Measurements from ENCODE around the gene DNAJC3. TPM values are rescaled to one million over a fixed set of nuclear protein-coding genes. Genes with fewer than 3 reads are reported as not detected.
"Not testable (repeated sequence)": the region's sequence is repeated elsewhere in the genome, so short reads cannot be mapped to it uniquely, and the experiment has no call there.

Gene DNAJC3
- total RNA-seq, 1 donor from 2014 or later: 32.6 TPM

GRCh38 chr13:95676105-95676761, 706 bp upstream of the DNAJC3 start:
- no peak for DNase-seq

DNA sequence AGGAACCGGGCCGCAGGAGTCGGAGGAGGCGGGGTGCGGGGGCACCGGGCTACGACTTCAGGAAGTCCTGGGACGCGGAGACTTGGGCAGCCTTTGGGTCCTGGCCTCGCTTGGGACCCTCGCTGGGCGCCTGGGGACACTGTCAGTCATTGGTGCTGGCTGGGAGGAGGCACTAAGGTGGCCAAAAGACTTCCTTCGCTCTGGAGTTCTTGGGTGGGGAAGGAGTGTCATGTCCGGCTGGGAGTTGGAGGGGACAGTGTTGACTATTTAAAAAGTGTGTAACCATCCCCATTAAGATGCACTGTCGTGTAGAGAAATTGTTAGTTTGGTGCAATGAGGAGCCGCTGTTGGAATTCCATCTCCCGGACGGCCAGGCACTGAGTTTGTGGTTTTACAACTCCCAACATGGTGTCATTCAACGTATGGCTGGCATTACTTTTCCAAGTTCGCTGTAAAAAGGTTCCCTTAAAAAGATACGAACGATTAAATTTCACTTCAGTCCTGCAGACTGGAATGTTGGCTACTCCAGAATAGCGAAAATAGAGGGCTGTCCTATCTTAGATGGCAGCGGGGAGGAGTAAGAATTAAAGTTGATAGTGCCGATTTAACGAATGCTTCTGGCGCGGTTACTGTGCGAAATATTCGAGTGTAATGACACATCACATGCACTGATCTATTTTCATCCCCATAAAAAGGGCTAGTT, 776 bp downstream of the DNAJC3 start:
- DNase-seq: no peak

GRCh38 chr13:95678967-95679366, 2.0 kb downstream of the DNAJC3 start:
- no peak for DNase-seq

GRCh38 chr13:95679722-95680121, 2.8 kb downstream of the DNAJC3 start:
- DNase-seq: no peak

GRCh38 chr13:95684418-95684817, 7.5 kb downstream of the DNAJC3 start:
- DNase-seq: no peak

DNA sequence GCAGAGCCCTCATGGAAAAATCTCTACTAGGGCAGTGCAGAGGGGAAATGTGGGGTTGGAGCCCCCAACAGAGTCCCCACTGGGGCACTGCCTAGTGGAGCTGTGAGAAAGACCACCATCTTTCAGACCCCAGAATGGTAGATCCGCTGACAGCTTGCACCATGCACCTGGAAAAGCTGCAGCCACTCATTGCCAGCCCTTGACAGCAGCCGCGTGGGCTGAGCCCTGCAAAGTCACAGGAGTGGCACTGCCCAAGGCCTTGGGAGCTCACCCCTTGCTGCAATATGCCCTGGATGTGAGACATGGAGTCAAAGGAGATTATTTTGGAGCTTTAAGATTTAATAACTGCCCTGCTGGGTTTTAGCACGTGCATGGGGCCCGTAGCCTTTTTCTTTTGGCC, 8.0 kb downstream of the DNAJC3 start:
- DNase-seq: not testable (repeated sequence)

DNA sequence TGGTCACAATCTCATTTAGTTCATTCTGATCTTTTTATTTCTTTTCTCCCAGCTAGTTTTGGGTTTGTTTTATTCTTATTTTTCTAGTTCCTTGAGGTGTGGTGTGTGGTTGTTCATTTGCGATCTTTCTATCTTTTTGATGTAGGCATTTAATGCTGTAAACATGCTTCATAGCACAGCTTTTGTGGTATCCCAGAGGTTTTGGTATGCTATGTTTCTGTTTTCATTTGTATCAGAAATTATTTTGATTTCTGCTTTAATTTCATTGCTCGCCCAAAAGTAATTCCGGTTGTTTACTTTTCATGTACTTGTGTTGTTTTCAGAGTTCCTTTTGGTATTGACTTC, 12.6 kb downstream of the DNAJC3 start:
- no peak for DNase-seq

DNA sequence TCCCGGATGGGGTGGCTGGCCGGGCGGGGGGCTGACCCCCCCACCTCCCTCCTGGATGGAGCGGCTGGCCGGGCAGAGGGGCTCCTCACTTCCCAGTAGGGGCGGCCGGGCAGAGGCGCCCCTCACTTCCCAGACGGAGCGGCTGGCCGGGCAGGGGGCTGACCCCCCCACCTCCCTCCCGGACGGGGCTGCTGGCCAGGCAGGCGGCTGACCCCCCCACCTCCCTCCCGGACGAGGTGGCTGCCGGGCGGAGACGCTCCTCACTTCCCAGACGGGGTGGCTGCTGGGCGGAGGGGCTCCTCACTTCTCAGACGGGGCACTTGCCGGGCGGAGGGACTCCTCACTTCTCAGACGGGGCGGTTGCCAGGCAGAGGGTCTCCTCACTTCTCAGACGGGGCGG, 14.0 kb downstream of the DNAJC3 start:
- DNase-seq: not testable (repeated sequence)

DNA sequence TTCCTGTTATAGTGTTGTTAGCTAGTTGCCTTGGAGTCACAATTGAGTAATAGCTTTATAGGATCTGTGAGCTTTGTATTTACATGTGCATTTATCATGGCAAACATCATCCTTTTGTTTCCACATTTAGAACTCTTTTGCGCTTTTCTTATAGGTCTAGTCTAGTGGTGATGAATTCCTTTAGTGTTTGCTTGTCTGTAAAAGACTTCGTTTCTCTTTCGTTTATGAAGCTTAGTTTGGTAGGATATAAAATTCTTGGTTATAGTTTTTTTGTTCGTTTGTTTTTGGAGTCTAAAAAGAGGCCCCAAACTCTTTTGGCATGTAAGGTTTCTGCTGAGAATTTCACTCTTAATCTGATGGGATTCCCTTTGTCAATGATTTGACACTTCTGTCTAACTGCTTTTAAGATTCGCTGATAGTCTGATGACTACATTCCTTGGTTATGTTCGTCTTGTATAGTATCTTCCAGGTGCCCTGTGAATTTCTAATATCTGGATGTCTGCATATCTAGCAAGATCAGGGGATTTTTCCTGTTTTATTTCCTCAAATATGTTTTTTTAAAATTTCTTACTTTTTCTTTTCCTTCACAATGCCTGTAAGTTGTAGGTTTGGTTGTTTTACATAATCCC, 20.2 kb downstream of the DNAJC3 start:
- DNase-seq: no peak

GRCh38 chr13:95698047-95698749, 21.3 kb downstream of the DNAJC3 start:
- DNase-seq: no peak

GRCh38 chr13:95703576-95703975, 26.6 kb downstream of the DNAJC3 start:
- DNase-seq: no peak

DNA sequence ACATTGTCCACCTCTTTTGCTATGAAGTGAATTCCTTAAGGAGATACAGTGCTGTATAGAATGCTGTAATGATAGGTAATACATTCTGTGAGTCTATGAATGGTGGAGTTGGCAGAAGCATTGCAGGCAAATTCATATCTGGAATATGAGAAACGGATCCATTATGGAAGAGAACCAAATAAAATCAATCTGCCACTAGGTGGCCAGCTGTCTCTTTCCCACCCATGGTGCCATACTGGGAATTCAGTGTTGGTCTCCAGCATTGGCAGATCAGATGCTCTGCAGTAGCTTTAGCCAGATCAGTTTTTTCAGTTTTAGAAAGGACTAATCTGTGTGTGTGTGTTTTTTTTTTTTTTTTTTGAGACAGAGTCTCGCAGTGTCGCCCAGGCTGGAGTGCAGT, 27.6 kb downstream of the DNAJC3 start:
- DNase-seq: no peak

DNA sequence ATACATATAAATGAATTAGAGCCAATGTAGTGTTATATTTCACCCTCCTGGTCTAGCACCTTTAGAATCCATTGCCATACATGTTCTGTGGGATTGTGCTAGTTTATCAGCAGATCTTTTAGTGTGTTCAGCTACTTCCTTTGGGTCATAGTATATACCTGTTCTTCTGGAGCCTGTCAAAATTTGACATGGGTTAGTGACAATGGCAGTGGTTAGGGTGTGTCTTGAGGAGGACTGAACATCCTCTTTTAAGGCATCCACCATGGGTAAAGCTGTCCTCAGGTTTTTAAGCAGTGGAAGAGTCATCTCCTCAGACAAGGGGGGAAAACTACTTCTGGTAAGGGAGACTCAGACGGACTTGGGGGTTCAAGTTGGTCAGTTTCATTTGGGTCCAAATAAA, 29.4 kb downstream of the DNAJC3 start:
- no peak for DNase-seq

DNA sequence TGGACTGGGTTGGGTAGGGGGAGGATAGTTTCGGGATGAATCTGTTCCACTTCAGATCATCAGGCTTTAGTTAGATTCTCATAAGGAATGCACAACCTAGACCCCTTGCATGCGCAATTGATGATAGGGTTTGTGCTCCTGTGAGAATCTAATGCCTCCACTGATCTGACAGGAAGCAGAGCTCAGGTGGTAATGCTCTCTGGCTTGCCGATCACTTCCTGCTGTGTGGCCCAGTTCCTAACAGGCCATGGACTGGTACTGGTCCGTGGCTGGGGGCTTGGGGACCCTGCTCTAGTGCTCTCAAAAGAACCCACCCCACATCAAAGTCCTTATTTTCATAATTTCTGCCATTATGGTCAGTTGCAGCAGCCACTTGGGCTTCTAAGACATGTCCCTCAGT, 30.1 kb downstream of the DNAJC3 start:
- no peak for DNase-seq

- no peak for DNase-seq
Observed at GRCh38 chr13:95707442-95708390, 30.8 kb downstream of the DNAJC3 start.

- no peak for DNase-seq
Observed at GRCh38 chr13:95708391-95708774, 31.4 kb downstream of the DNAJC3 start.

GRCh38 chr13:95708811-95709500, 32.0 kb downstream of the DNAJC3 start:
- no peak for DNase-seq

DNA sequence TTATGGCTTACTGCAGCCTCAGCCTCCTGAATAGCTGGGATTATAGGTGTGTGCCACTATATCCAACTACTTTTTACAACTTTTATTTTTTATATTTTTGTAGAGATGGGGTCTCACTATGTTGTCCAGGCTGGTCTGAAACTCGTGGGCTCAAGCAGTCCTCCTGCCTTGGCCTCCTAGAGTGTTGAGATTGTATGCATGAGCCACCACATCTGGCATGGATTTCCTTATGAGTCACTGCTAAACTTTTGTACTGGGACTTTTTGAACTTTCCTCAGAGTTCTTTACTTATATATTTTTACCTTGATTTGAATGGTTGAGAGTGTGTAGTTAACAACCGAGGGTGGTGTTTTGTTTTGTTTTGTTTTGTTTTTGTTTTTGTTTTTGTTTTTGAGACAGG, 33.4 kb downstream of the DNAJC3 start:
- DNase-seq: no peak

- DNase-seq: not testable (repeated sequence)
Observed at GRCh38 chr13:95712846-95713245, 35.9 kb downstream of the DNAJC3 start.

GRCh38 chr13:95713651-95714050, 36.7 kb downstream of the DNAJC3 start:
- DNase-seq: no peak

GRCh38 chr13:95714142-95714832, 37.3 kb downstream of the DNAJC3 start:
- DNase-seq: no peak

Measured in occipital lobe (tissue), 2 donors.